ENCODE results near the gene ZNG1F.
"Not testable (repeated sequence)": the region's sequence is repeated elsewhere in the genome, so short reads cannot be mapped to it uniquely, and the experiment has no call there.

ZNG1F gene

DNA sequence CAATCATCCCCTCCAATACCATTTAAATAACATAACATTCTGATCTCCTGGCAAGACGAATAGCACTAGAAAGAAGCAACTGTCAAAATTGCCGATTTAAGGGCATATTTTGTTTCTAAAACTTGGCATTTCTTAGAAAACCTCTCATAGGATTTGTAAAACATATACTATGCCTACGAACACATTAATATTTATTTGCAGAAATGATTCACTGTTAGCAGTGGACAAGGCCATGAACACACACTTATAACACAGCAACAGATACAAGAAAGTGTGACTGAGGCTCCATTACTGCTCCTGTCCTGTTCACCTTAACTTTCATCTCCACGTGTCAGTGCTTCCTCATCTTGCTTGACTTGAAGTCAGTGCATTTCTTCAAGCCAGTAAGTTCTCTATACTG lies 106.8 kb downstream of the ZNG1F start:
- DNase-seq, result not testable (repeated sequence)
